PC-9 (cell line): ENCODE measurements around the gene DBX1.
"Not testable (repeated sequence)": the region's sequence is repeated elsewhere in the genome, so short reads cannot be mapped to it uniquely, and the experiment has no call there.

Source experiments
- CTCF ChIP-seq: fragments of 200-600 bp; sonication (generic); conservative IDR thresholded peaks from 2 replicates; pipeline ENCODE4 v1.6.1; 2017; ENCODE audit warnings: mixed run types, antibody characterized with exemption, mild to moderate bottlenecking, moderate library complexity
- EZH2 ChIP-seq: fragments of 200-600 bp; sonication (generic); IDR thresholded peaks from 2 replicates; pipeline ENCODE4 v1.8.0; 2017; ENCODE audit warnings: antibody characterized with exemption, low read depth

- not testable (repeated sequence) for TF ChIP-seq CTCF, EZH2
Measured at GRCh38 chr11:20200331-20200955, 40.2 kb upstream of the DBX1 start.
